Sigmoid colon (tissue), 4 donors: ENCODE data around the gene PPM1F.

Source experiments
- EP300 ChIP-seq, 4 donors: sonication (generic); formaldehyde crosslinking; IDR thresholded peaks; one replicate each; pipeline ENCODE4 v1.6.1; 2017; ENCODE audit warnings: antibody characterized with exemption in 4 of 4
- POLR2A ChIP-seq, 2 donors: fragments of 450-650 bp; IDR thresholded peaks; one replicate each; pipeline ENCODE4 v1.6.1; 2016; ENCODE audit warnings: antibody characterized with exemption in 2 of 2, mild to moderate bottlenecking in 2 of 2, moderate library complexity in 2 of 2
- POLR2AphosphoS5 ChIP-seq, 4 donors: sonication (generic); formaldehyde crosslinking; IDR thresholded peaks; one replicate each; pipeline ENCODE4 v1.6.1; 2017; ENCODE audit warnings: antibody characterized with exemption in 4 of 4
- TF ChIP-seq, protein P1 (sequence below), 4 experiments: fragments of 450-650 bp in 3 of 4; fragments of 200-600 bp in 1 of 4; IDR thresholded peaks; one replicate each; pipeline ENCODE4 v1.5.1; 2016 to 2019; ENCODE audit warnings: antibody characterized with exemption in 4 of 4, mild to moderate bottlenecking in 3 of 4, moderate library complexity in 2 of 4

DNA sequence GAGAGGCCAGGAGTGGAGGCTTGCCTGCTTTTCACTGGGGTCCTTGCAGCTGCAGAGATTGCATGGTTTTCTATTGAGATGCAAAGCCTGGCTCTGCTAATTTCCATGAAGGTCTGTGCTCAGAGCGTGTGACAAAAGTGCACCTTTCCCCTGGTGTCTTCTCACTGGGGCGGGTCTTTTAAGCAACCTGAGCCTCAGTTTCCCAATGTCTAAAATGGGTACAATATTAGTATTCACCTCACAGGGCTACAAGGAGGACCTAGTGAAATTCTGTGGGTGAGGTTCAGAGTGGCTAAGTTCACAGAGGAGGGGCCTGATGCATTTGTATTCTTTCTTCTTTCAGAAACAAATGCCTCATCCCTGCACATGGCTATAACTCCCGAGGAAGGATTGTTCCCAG lies 20.3 kb downstream of the PPM1F start:
- TF ChIP-seq, protein P1, sequence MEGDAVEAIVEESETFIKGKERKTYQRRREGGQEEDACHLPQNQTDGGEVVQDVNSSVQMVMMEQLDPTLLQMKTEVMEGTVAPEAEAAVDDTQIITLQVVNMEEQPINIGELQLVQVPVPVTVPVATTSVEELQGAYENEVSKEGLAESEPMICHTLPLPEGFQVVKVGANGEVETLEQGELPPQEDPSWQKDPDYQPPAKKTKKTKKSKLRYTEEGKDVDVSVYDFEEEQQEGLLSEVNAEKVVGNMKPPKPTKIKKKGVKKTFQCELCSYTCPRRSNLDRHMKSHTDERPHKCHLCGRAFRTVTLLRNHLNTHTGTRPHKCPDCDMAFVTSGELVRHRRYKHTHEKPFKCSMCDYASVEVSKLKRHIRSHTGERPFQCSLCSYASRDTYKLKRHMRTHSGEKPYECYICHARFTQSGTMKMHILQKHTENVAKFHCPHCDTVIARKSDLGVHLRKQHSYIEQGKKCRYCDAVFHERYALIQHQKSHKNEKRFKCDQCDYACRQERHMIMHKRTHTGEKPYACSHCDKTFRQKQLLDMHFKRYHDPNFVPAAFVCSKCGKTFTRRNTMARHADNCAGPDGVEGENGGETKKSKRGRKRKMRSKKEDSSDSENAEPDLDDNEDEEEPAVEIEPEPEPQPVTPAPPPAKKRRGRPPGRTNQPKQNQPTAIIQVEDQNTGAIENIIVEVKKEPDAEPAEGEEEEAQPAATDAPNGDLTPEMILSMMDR (IDR thresholded peaks at IDR 0.05) = no peak
- no peak for TF ChIP-seq POLR2AphosphoS5 (IDR thresholded peaks at IDR 0.05)
- TF ChIP-seq POLR2A (IDR thresholded peaks at IDR 0.05) = no peak
- no peak for TF ChIP-seq EP300 (IDR thresholded peaks at IDR 0.05)
